GM12874 (cell line): ENCODE measurements around the gene NEBL.

Experiments used
- CTCF ChIP-seq: IDR thresholded peaks from 2 replicates; pipeline ENCODE4 v1.5.1; 2011; ENCODE audit warnings: low read depth, mild to moderate bottlenecking, control low read depth, low read length, moderate library complexity; ENCODE audit not compliant: insufficient read depth

The NEBL gene

DNA sequence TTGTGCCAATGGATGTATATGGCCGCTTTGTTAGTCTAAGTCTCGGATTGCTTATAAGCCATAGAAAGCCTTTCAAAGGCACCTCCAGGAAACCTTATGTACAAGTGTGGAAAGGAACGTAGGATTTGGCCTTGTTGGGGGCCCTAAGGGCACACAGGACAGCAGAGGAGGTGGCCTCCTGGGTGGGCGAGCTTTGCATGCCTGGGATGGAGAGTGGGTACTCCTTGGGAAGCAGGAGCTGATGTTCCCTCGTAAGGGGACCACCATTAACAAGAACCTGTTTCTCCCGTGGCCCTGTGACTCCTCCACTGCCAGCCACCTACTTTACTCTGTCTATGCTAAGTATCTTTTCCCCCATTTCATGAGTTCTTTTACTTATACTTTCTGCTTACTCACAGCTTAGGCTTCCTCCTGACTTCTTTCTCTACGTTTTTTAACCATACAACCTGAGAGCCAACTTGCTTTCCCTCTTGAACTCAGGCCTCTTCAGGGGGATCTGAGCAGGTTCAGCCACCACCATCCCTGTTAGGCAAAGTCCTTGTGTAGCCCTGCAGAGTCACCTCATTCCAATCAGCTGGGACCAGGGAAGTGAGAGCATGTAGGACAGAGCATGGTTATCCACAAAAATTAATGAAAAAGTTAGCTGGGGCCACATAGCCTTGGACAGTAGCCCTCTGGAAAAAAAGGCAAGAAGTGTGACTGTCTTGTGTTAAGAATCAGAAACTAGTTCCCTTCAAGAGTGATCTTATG lies 118.9 kb downstream of the NEBL start:
- TF ChIP-seq CTCF = no peak

- TF ChIP-seq CTCF = no peak
Measured at GRCh38 chr10:20776384-20777118, 120.6 kb downstream of the NEBL start.

DNA sequence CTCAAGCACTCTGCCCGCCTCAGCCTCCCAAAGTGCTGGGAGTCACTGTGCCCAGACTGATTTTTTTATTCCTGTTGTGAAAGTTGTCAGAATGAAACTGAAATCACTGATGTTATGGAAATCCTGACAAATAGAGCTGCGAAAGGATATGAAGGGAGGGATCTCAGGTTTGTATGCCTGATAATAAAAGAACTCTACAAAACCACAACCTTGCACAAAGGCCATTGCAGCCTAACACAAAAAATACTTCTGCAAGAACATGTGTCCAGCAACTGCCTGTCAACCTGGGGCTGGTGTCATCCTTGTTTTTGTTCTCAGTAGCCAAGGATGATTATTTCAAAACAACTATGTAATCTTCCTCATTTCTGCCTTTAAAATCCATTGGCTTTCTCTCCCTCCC lies 126.1 kb downstream of the NEBL start:
- no peak for TF ChIP-seq CTCF

- no peak for TF ChIP-seq CTCF
Measured at GRCh38 chr10:20769481-20769880, 127.6 kb downstream of the NEBL start.

- TF ChIP-seq CTCF = no peak
Measured at GRCh38 chr10:20768843-20769242, 128.3 kb downstream of the NEBL start.

- no peak for TF ChIP-seq CTCF
Measured at GRCh38 chr10:20767028-20767427, 130.1 kb downstream of the NEBL start.

DNA sequence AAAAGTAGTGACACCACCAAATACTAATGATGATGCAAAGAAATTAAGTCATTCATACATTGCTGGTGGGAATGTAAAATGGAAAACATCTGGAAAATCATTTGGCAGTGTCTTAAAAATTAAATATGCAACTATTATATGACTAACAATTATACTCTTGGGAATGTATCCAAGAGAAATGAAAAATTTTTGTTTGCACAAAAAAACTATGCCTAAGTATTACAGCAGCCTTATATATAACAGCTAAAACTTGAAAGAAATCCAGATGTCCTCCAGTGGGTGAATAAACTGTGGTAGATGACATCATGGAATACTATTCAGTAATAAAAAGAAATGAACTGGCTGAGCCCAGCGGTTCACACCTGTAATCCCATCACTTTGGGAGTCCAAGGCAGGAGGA lies 132.0 kb downstream of the NEBL start:
- TF ChIP-seq CTCF = no peak
